Mammary epithelial cell (primary cell): ENCODE data around the gene GNPAT.

ENCODE experiments used
- CTCF ChIP-seq, 2 donors: IDR thresholded peaks in 1 of 2; conservative IDR thresholded peaks in 1 of 2; 2 replicates each; pipeline ENCODE4 v1.5.1; 2011 to 2012; ENCODE audit warnings: inconsistent platforms in 2 of 2, low read length in 2 of 2, mild to moderate bottlenecking in 2 of 2, control low read depth in 1 of 2, low read depth in 1 of 2; ENCODE audit not compliant: insufficient read depth in 1 of 2; ENCODE audit errors: extremely low read depth in 1 of 2
- EZH2 ChIP-seq: IDR thresholded peaks from 2 replicates; pipeline ENCODE4 v1.6.1; 2012; ENCODE audit warnings: low read length, inconsistent platforms, borderline replicate concordance

GRCh38 chr1:231213831-231214573 is 27.0 kb upstream of the GNPAT start:
- TF ChIP-seq CTCF (conservative IDR thresholded peaks at IDR 0.05 in 1 of 2, IDR thresholded peaks at IDR 0.05 in 1 of 2; ENCODE audit: extremely low read depth in 1 of 2, insufficient read depth in 1 of 2, low read depth in 1 of 2, low read length in 2 of 2) (no peak), EZH2 (no peak)
